Uterus (tissue), 2 donors: ENCODE results near the gene ITGAD.

Experiments
- POLR2A ChIP-seq, 2 donors: fragments of 450-650 bp; IDR thresholded peaks; one replicate each; pipeline ENCODE4 v1.6.1; 2016; ENCODE audit warnings: antibody characterized with exemption in 2 of 2, mild to moderate bottlenecking in 1 of 2, moderate library complexity in 1 of 2
- TF ChIP-seq, protein P1 (sequence below), 4 experiments: fragments of 200-600 bp in 2 of 4; fragments of 450-650 bp in 2 of 4; sonication (generic) in 2 of 4; IDR thresholded peaks; one replicate each; pipeline ENCODE4 v1.5.1; 2016 to 2019; ENCODE audit warnings: antibody characterized with exemption in 4 of 4, mild to moderate bottlenecking in 2 of 4, moderate library complexity in 1 of 4

DNA sequence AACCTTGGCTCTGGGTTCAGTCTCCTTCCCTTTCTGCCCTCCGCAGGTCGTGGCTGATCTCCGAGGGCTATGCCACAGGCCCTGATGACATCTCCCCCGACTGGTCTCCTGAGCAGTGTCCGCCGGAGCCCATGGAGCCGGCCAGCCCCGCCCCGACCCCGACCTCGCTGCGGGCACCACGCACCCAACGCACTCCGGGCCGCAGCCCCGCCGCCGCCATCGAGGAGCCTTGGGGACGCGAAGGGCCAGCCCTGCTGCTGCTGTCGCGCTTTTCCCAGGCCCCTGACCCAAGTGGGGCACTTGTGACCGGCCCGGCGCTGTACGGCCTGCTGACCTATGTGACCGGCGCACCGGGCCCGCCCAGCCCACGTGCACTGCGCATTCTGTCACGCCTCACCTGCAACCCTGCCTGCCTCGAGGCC lies 71.2 kb downstream of the ITGAD start:
- TF ChIP-seq, protein P1, sequence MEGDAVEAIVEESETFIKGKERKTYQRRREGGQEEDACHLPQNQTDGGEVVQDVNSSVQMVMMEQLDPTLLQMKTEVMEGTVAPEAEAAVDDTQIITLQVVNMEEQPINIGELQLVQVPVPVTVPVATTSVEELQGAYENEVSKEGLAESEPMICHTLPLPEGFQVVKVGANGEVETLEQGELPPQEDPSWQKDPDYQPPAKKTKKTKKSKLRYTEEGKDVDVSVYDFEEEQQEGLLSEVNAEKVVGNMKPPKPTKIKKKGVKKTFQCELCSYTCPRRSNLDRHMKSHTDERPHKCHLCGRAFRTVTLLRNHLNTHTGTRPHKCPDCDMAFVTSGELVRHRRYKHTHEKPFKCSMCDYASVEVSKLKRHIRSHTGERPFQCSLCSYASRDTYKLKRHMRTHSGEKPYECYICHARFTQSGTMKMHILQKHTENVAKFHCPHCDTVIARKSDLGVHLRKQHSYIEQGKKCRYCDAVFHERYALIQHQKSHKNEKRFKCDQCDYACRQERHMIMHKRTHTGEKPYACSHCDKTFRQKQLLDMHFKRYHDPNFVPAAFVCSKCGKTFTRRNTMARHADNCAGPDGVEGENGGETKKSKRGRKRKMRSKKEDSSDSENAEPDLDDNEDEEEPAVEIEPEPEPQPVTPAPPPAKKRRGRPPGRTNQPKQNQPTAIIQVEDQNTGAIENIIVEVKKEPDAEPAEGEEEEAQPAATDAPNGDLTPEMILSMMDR (IDR thresholded peaks at IDR 0.05) = no peak
- no peak for TF ChIP-seq POLR2A (IDR thresholded peaks at IDR 0.05)
